H7 (cell line): ENCODE data around the gene PTPRN2. TPM values are rescaled to one million over a fixed set of nuclear protein-coding genes. Genes with fewer than 3 reads are reported as not detected.
A peak's percentile ranks its signal among the peaks of the same experiment; 100 is the strongest.

Experiments
- DNase-seq: peaks from one replicate; pipeline ENCODE4 v3.0.0; 2012
- H3K27me3 ChIP-seq: 2 replicates; pipeline ENCODE4 v1.6.0; 2011; ENCODE audit warnings: mild to moderate bottlenecking, low read length; ENCODE audit not compliant: control insufficient read depth, insufficient read depth
- H3K36me3 ChIP-seq: replicated peaks from 2 replicates; pipeline ENCODE4 v1.5.1; 2011; ENCODE audit warnings: low read length; ENCODE audit not compliant: control insufficient read depth, insufficient read depth
- H3K4me3 ChIP-seq: 2 replicates; pipeline ENCODE4 v1.5.1; 2011; ENCODE audit warnings: low read depth, mild to moderate bottlenecking, control low read depth, low read length, moderate library complexity; ENCODE audit not compliant: insufficient read depth
- total RNA-seq: library from RNA; depleted of rRNA; stranded (reverse); fragments of >200 nt; shearing (Covaris generic); gene quantifications from 2 replicates; pipeline ENCODE4 v1.2.3, GENCODE V29; 2014

Gene PTPRN2
- total RNA-seq, 1 experiment from 2014 or later, result 0.80 TPM

DNA sequence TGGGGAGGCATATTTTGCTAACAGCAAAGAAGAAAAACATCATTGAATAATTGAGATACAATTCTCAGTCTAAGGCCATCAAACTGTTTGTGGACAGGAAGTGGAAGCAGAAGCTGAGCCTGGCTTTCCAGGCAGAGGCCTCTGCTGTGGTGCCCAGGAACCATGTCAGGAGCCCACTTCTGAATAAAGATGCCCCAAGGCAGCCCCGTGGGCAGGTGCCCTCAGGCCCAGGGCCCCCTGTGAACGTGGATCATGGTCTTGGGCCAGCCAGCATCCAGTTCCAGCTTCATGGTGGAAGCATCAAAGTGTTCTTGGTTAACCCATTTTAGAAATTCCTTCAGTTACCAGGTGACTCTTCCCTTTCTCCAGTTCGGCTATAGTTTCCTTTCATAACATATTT, 346.8 kb downstream of the PTPRN2 start:
- no peaks in the 10 kb centered on the region for H3K36me3 ChIP-seq
- no peaks in the 10 kb centered on the region for H3K27me3 ChIP-seq

DNA sequence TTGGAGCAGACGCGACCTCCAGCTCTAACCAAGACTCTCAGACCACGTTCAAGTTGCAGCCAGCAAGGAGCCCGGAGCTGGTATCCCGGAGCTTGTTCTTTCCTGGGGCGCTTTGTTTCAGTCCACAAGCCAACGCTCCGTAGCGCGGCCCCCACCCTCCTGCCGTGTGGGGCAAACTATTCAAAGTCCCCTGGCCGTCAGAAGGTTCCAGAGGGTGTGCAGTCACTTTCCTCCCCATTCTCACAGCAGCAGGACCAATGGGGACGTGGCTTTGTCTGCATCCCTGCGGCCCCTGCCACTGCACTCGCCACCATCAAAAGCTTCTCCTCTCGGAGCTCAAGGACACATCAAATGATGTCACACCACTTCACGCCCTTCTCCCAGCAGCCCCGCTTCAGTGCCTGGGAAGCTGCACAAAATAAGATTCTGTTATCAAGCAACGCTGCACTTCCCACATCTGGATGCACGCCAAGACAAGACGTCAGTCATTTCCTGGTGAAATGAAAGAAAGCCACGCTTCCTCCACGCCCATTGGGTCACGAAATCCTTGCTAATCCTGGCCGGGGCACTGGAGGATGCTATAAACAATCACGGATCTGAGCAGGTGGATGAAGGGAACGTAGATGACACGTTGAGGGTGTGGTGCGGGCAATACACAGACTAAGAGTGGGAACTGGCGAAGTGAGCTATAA, 348.2 kb downstream of the PTPRN2 start:
- no peaks in the 10 kb centered on the region for H3K27me3 ChIP-seq
- no peak overlapping the region for H3K4me3 ChIP-seq
- H3K36me3 ChIP-seq, result no peaks in the 10 kb centered on the region
- no peak for DNase-seq

More for the DNA sequence above, 346.8 kb downstream of the PTPRN2 start:
- no peak for DNase-seq
- no peak overlapping the region for H3K4me3 ChIP-seq

DNA sequence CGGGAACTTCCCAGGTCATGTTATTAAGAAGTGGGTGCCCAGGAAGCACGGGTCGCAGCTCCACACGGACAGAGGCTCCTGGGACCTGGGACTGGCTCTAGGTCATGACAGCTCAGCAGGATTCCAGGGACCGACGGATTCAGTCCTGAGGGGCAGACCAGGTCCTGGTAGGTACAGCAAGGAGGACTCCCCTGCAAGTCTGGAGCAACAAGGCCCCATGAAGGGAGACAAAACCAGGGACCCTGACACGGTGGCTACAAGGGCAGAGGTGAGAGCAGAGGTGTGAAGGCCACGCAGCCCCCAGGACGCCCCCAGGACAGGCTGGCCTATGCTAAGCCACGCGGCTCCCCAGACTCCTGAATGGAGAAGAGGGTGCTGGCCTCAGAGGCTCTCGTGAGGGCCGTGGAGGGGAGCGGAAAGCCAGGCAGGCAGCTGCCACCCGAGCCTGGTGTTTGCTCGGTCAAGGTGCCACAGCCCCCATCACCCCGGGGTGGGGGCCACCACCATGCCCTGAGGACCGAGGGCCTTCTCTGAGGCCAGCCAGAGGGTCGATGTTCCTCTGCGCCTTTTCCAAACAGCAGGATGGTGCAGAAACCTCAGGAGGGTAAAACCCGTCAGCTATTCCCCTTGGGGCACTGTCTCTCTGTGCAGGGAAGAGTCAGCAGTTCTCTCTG, 348.9 kb downstream of the PTPRN2 start:
- H3K4me3 ChIP-seq, result no peak overlapping the region

DNA sequence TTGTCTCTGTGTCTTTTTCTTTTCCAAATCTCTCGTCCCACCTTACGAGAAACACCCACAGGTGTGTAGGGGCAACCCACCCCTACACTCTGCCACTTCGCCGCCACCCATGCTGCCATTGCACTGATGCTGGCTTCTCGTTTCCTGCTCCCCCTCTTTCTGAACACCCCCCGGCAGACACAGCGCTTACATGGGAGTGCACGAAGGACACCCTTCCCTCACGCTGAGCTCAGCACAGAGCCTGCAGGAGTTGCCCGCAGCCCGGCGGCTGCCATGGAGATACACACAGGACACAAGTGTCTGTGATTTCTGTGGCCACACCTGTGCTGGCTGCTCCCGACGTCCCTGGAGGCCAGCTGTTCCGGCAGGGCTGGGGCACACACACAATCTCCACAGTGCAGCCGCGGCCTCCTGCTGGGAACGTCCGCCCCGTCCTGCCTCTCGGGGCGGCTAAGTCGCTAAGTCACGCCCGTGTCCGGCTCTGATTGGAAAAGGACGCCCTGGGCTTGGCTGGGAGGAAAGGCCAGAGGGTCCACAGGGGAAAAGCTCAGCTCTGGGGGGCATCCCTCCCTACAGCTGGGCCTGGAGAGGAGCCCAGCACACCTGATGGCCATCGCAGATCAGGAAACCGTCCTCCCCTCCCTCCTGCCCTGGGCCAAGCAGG, 349.8 kb downstream of the PTPRN2 start:
- Histone ChIP-seq H3K4me3 (no peak overlapping the region), H3K27me3 (no peaks in the 10 kb centered on the region), H3K36me3 (no peaks in the 10 kb centered on the region)
- peak; percentile 63 for DNase-seq

More for the DNA sequence above, 348.9 kb downstream of the PTPRN2 start:
- peak; percentile 39 for DNase-seq
- H3K27me3 ChIP-seq, result no peaks in the 10 kb centered on the region
- no peaks in the 10 kb centered on the region for H3K36me3 ChIP-seq

DNA sequence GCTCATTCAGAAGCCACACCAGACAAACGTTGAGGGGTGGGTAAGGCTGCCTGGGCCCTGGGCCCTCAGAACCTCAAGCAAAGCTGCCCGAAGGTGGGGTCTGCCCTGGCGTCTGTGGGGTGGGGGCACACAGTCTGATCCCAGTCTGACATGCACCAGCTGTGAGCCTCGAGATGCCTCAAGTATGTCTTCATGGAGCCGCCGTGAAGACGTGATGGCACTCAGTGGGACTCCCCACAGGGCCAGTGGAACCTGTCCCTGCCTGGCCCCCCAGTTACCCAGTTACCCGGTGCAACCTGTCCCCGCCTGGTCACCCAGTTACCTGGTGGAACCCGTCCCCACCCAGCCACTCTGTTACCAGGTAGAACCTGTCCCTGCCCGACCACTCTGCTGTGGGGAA, 351.2 kb downstream of the PTPRN2 start:
- H3K27me3 ChIP-seq, result no peaks in the 10 kb centered on the region
- H3K4me3 ChIP-seq, result no peak overlapping the region

DNA sequence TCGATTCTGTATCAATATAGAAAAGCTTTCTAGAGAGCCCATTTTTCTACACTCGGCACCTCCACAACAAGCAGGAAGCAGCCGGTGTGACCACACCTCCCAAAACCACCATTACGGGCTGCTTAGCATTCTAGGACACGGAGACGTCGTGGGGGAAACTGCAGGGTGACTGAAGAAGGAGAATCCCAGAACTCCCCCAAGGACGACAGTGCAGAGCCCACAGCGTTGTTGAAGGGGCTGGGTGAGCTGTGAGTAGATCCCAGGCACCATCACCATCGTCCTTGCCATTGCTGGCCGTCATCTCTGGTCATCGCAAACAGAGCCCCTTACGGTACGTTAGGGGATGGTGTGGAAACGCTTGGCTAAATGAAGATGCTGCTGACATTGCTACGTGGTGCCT, 351.8 kb downstream of the PTPRN2 start:
- no peaks in the 10 kb centered on the region for H3K36me3 ChIP-seq
- H3K27me3 ChIP-seq, result no peaks in the 10 kb centered on the region
- DNase-seq, result no peak
- no peak overlapping the region for H3K4me3 ChIP-seq

More for the DNA sequence above, 351.2 kb downstream of the PTPRN2 start:
- no peaks in the 10 kb centered on the region for H3K36me3 ChIP-seq
- no peak for DNase-seq

DNA sequence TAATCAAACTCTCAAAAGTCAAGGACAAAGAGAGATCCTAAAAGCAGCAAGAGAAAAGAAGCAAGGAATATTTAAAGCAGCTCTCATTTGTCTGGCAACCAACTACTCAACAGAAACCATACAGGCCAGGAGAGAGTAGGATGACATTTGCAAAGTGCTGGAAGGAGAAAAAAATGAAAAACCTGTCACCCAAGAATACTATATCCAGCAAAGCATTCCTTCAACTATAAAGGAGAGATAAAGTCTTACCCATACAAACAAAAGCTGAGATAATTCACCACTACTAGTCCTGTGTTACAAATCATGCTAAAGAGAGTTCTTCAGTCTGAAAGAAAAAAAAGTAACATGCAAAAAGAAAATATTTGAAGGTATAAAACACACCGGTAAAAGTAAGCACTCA, 357.7 kb downstream of the PTPRN2 start:
- no peaks in the 10 kb centered on the region for H3K36me3 ChIP-seq
- no peak overlapping the region for H3K4me3 ChIP-seq
- no peak for DNase-seq
- no peaks in the 10 kb centered on the region for H3K27me3 ChIP-seq

DNA sequence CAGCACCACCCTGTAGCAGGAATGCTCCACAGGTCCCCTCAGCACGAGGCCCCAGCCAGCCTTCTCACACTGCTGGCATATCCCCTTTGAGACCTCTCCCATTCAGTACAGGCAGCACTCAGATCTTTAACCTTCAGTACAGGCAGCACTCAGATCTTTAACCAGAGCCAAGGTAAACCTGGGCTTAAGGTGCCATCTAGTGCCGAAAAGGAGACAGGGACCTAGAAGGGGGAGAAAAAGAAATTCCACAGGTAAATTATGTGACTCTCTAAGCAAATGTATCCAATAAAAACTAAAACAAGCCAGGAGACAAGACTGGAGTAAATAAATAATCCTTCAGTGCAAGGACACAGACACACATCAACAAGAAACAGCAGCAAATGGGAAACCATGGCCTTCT, 358.6 kb downstream of the PTPRN2 start:
- Histone ChIP-seq H3K27me3 (no peaks in the 10 kb centered on the region), H3K4me3 (no peak overlapping the region), H3K36me3 (no peaks in the 10 kb centered on the region)
- DNase-seq, result peak; percentile 59

DNA sequence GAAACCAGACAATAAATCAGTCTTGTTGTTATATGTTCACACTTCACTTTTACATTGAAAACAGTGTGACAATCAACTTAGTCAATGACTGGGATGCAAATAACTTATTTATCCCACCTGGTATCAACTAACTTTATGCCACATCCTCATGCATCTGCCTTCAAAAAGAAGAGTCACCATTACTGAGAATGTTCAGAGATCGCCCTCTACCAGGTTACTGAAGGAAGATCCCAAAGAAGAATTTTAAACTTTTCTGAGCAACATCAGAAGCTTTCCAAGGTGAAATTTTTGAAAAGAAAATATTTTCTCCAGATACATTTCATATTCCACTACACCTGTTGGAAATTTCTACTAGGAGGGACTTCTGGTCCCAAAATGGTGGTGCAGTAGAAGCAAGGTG, 359.5 kb downstream of the PTPRN2 start:
- no peaks in the 10 kb centered on the region for H3K27me3 ChIP-seq
- H3K4me3 ChIP-seq, result no peak overlapping the region
- H3K36me3 ChIP-seq, result no peaks in the 10 kb centered on the region
- DNase-seq, result no peak

DNA sequence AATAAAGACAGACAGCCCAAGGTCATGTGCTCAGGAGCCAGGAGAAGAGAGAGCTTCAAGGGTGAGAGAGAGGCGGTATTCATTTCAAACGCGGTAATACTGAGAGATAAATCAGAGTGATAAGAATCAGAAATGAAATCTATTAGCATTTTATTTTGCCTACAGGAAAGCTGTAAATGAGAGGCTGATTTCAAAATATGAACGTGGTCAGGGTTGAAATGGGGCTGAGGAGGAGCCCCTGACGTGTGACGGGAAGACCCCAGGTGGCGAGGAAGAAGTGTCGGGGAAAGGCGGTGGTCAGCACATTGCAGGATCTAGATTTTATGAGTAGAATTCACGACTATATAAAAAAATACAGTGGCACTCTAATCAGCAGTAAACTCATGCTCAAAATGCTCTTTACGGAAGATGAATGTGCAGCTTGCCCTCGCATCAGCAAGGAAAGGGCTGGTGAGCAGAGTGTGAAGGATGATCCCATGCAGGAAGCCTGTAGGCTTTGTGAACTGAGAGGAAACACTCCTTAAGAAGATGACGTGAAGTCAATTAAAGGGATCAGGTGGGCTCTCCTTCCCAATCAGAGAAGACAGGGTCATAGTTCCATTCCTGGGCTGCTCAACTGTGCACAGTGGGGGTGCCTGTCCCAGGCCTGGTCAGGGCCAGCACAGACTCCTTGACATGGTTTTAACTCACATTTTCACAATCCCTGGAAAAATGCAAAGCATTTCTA, 360.2 kb downstream of the PTPRN2 start:
- no peaks in the 10 kb centered on the region for H3K27me3 ChIP-seq
- H3K36me3 ChIP-seq, result no peaks in the 10 kb centered on the region
- no peak overlapping the region for H3K4me3 ChIP-seq
- no peak for DNase-seq

DNA sequence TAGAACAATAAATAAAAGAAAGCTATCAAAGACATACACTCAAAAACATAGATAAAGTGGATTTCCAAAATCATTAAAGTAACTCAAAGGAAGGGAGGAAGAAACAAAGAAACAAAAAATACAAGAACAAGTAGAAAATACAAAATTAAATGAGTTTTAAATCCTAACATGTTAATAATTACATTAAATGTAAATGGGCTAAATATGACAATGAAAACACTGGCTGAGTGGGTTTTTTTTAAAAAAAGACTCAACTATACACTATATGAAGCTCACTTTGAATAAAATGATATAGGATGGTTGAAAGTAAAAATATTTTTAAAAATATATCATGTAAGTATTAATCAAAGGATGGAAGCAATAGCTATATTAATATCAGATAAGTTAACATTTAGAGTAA, 371.4 kb downstream of the PTPRN2 start:
- H3K4me3 ChIP-seq, result no peak overlapping the region
- H3K36me3 ChIP-seq, result no peaks in the 10 kb centered on the region

DNA sequence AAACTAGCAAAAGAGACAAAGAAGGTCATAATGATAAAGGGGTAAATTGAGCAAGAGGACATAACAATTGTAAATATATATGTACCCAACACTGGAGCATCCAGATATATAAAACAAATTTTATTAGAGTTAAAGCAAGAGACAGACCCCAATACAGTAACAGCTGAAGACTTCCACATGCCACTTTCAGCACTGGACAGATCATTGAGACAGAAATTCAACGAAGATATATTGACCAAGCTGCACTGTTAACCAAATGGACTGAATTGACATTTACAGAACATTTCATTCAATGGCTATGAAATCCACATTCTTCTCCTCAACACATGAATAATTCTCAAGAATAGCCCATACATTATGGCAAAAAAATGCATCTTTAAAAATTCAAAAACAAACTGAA, 378.2 kb downstream of the PTPRN2 start:
- Histone ChIP-seq H3K4me3 (no peak overlapping the region), H3K36me3 (no peaks in the 10 kb centered on the region), H3K27me3 (no peaks in the 10 kb centered on the region)
- no peak for DNase-seq

More for the DNA sequence above, 371.4 kb downstream of the PTPRN2 start:
- H3K27me3 ChIP-seq, result no peaks in the 10 kb centered on the region
- no peak for DNase-seq

DNA sequence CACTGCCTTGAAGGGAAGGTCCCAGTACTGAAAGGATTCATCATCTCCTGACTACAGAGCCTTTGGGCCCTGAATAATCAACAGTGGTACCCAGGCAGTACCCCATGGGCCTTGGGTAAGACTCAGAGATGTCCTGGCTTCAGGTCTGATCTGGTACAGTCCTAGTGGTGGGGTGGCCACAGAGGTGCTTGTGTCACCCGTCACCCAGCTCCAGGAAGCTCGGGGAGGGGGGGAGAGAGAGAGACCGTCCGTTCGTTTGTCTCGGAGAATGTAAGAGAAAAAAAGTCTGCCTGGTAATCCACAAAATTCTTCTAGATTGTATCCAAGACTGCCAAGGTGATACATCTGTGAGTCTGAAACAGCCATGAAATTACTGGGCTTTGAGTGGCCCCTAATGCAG, 381.3 kb downstream of the PTPRN2 start:
- H3K27me3 ChIP-seq, result no peaks in the 10 kb centered on the region
- DNase-seq, result no peak
- no peak overlapping the region for H3K4me3 ChIP-seq
- H3K36me3 ChIP-seq, result no peaks in the 10 kb centered on the region

DNA sequence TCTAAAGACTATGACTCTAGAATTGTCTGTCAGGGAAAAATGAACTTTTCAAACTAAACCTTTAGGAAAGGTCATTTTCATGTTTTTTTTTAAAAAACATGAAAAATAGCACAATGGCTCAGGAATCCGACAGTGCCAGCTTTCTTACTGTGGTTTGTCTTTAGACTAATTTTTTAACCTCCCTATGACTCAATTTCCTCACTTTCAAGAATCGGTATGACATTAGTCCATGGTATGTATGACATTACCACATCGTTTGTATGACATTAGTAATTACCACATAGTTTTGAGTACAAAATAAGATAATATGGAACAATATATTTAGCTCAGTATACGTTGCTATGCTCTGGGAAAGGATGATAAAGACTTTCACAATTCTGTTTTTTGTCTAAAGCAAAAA, 383.2 kb downstream of the PTPRN2 start:
- DNase-seq, result no peak
- Histone ChIP-seq H3K4me3 (no peak overlapping the region), H3K27me3 (no peaks in the 10 kb centered on the region), H3K36me3 (no peaks in the 10 kb centered on the region)
